Left renal pelvis (tissue), 4 donors: Measurements from ENCODE around the gene HCAR1. TPM values are rescaled to one million over a fixed set of nuclear protein-coding genes. Genes with fewer than 3 reads are reported as not detected.
"Not testable (repeated sequence)": the region's sequence is repeated elsewhere in the genome, so short reads cannot be mapped to it uniquely, and the experiment has no call there.

ENCODE experiments used
- DNase-seq, 4 donors: peaks; one replicate each; pipeline ENCODE4 v3.0.0-alpha.2; 2013; ENCODE audit warnings: low read depth in 4 of 4, low spot score in 3 of 4
- polyA plus RNA-seq, 4 donors: library from polyadenylated mRNA; unstranded; fragments of 120-200 nt; gene quantifications; one replicate each; pipeline ENCODE4 v1.2.1, GENCODE V29; 2013; ENCODE audit not compliant: insufficient read length in 4 of 4

HCAR1 gene
- polyA plus RNA-seq, 4 donors, result 2.5 to 7.8 (median 3.1) TPM

DNA sequence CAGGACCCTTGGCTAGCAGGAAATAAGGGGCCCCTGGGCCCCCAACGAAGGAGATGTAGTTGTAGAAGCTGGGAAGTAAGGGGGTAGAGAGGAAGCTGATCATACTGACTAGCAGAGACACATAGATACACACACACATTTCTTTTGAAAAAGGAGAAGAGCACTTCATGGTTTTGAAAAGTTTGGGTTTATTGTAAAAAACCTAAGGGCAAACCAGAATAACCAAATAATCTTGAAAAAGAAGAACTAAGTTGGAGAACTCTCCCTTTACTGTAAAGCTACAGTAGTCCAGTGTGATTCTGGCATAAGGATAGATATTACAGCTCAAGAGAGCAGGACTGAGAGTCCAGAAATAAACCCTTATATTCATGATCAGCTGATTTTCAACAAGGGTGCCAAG is 8.3 kb downstream of the HCAR1 start:
- DNase-seq, result no peak

DNA sequence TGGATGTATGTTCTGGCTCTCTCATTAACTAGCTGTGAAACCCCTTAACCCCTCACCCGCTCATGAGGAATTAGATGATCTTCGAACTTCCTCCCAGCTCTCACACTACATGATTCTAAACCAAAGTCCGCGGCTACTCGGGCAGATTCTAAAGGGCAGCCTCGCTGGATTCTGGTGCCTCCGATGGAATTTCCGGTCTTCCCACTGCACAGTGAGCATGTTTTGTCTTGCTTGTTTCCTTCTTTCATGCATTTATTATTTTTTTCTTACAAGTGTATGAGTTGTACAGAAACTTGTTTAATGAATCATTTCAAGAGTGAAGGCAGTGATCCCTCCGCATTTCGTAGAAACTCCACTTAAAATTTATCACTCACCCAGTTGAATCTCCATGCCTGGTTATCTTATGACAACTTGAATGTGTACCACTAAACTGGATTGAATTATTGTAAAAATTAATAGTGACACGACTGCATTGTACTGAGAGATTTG is 9.5 kb downstream of the HCAR1 start:
- DNase-seq, result peak in 1 of 4 donors; percentile 8

DNA sequence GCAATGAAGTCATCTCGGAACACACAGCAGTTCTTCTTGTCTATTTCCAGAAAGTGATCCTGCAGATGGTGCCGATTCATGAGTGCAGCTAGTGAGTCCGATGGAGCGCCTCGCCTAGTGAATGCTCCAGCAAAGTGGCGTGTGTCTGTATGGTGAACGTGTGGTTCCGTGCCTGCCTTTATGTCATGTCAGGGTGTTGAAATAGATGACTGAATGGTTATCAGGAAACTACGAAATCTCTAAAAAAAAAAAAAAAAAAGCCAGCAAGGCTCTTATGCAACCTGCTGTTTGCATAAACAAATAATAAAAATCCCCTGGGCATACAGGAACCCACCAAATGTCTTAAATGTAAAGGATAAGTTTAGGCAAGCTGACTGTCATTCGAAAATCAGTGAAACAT is 14.0 kb downstream of the HCAR1 start, which contains the start of gene HCAR3:
Gene HCAR3, minus strand, starts transcription at position 154 of the 400 bp plus-strand sequence. Its CDS starts 74 bp downstream, at position 80.
- DNase-seq, result not testable (repeated sequence)

DNA sequence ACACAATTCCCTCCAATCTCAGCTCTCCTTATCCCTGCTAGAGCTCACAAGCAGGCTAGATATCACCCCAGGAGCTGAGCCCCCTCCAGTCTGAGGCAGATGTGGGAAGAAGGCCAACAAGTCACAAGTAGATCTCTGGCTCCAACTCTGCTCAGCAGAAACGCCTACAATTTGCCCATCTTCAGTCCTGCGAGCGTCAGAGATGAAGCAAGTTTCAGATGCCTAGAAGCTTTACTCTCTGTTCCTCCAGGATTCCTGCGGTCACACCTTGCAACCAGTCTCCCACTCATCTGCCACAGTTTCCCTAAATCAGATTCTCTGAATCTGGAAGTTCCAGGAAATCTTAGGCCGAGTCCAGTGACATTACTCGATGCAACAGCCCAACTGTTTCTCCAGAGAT is 15.4 kb downstream of the HCAR1 start:
- DNase-seq, result not testable (repeated sequence)

DNA sequence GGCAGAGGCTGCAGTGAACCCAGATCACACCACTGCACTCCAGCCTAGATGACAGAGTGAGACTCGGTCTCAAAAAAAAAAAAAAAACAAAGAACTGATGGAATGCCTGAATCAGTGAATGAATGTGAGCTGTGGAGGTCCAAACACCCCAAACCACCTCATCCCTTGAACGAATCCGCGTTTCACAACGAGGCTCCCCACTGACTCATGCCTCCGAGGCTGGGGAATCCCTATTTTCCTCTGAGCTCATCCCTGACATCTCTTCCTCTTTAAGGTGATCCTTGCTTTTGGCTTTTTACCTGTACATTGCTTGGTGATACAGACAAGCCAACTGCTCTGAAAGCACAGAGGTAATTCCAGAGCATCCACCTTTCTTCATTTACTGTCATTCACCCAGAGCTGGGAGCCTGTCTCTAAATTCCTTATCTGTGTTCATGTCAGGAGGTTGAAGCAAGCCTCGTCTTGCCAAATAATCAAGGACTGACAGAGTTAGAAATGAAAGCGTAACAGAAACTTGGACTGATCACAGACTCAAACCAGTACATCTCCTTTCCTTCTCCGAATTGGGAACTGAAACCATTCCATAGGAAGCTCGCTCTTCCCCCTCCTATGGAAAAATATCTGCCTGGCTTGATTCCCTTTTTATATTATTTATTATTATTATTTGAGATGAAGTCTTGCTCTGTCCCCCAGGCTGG is 17.0 kb downstream of the HCAR1 start:
- DNase-seq, result not testable (repeated sequence)

DNA sequence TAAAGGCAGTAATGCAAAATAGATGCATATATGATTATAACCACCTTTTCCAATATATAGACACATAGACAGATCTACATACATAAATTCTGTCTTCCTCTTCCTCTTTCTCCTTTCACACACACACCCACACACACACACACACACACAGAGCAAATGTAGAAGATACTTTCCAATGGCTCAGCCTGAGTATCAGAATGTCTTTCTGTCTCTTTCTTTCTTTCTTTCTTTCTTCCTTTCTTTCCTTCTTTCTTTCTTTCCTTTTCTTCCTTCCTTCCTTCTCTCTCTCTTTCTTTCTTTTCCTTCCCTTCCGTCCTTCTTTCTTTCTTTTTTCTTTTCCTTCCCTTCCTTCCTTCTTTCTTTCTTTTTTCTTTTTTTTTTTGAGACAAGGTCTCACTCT is 19.4 kb downstream of the HCAR1 start:
- DNase-seq, result not testable (repeated sequence)

DNA sequence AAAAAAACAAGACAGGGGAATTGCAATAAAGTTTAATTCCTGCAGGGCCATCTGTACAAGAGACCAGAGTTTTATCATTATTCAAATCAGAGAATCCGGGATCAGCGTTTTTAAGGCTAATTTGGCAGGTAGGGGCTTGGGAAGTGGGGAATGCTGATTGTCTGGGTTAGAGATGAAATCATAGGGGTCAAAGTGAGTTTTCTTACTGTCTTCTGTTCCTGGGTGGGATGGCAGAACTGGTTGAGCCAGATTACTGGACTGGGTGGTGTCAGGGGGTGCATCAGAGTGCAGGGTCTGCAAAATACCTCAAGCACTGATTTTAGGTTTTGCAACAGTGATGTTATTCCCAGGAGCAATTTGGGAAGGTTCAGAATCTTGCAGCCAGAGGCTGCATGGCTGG is 20.3 kb downstream of the HCAR1 start:
- DNase-seq, result not testable (repeated sequence)

DNA sequence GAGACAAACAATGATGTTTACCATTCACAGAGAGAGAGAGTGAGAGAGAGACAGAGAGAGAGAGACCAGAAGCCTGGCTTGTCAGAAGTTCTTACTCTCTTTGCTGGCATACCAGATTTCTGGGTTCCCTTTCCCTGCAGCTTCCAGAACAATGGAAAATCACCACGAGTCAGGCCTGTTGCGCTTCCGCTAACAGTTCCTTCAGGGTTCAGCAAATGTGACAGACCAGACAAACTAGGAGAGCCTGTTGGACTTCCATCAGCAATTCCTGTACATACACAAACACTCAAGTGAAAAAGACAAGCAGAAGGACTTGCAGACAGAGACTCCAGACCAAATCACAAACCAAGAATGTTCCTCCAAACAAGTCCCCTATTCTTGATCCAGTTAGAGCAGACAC is 21.4 kb downstream of the HCAR1 start:
- not testable (repeated sequence) for DNase-seq

DNA sequence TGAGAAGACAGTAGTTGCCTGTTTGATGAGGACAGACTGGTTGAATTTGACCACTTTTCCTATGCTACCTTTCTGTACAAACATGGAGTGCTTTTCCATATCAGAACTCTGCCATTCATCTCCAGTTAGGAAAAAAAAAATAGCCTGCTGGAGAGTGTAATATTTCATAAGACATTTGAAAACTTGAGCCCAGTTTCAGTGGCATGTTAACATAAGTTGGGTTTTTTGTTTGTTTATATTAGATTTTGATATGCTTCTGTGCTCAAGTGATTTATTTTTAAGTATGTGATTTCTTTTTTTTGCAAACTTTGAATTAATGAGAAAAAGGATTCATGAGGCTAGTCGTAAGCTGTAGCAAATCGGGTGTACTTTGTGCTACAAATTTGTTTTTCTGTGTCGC is 26.8 kb downstream of the HCAR1 start:
- DNase-seq, result not testable (repeated sequence)

DNA sequence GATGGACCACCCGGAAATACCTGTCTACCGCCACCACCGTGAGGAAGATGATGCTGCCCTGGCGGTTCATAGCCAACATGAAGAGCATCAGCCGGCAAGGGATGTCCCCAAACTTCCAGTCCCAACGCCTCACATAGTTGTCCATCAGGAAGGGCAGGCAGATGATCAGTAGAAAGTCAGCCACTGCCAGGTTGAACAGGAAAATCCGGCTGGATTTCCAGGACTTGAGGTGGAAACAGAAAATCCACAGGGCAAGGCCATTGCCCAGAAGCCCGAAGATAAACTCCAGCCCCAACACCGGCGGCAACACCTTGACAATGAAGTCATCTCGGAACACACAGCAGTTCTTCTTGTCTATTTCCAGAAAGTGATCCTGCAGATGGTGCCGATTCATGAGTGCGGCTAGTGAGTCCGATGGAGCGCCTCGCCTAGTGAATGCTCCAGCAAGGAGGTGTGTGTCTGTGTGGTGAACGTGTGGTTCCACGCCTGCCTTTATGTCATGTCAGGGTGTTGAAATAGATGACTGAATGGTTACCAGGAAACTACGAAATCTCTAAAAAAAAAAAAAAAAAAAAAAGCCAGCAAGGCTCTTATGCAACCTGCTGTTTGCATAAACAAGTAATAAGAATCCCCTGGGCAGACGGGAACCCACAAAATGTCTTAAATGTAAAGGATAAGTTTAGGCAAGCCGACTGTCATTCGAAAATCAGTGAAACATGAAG is 27.6 kb downstream of the HCAR1 start, which contains the start of gene HCAR2:
Gene HCAR2, minus strand, starts transcription at position 468 of the 722 bp plus-strand sequence. Its CDS starts 74 bp downstream, at position 394.
- not testable (repeated sequence) for DNase-seq

DNA sequence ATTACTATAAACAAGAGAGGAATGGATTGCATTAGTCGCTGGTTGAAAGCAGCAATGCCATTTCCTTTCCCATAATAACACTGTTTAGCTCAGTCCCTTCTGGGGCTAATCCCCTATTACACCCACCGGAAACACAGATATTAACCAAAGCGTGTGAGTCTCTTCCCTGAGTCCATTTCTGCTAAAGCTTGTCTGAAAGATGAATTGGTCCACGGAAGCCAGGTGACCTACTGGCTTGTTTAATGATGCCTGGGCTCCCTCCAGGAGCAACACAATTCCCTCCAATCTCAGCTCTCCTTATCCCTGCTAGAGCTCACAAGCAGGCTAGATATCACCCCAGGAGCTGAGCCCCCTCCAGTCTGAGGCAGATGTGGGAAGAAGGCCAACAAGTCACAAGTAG is 29.2 kb downstream of the HCAR1 start:
- DNase-seq, result not testable (repeated sequence)

DNA sequence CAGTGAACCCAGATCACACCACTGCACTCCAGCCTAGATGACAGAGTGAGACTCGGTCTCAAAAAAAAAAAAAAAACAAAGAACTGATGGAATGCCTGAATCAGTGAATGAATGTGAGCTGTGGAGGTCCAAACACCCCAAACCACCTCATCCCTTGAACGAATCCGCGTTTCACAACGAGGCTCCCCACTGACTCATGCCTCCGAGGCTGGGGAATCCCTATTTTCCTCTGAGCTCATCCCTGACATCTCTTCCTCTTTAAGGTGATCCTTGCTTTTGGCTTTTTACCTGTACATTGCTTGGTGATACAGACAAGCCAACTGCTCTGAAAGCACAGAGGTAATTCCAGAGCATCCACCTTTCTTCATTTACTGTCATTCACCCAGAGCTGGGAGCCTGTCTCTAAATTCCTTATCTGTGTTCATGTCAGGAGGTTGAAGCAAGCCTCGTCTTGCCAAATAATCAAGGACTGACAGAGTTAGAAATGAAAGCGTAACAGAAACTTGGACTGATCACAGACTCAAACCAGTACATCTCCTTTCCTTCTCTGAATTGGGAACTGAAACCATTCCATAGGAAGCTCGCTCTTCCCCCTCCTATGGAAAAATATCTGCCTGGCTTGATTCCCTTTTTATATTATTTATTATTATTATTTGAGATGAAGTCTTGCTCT is 30.5 kb downstream of the HCAR1 start:
- DNase-seq, result not testable (repeated sequence)

DNA sequence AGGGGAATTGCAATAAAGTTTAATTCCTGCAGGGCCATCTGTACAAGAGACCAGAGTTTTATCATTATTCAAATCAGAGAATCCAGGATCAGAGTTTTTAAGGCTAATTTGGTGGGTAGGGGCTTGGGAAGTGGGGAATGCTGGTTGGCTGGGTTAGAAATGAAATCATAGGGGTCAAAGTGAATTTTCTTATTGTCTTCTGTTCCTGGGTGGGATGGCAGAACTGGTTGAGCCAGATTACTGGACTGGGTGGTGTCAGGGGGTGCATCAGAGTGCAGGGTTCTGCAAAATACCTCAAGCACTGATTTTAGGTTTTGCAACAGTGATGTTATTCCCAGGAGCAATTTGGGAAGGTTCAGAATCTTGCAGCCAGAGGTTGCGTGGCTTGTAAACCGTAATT is 33.7 kb downstream of the HCAR1 start:
- DNase-seq, result not testable (repeated sequence)

DNA sequence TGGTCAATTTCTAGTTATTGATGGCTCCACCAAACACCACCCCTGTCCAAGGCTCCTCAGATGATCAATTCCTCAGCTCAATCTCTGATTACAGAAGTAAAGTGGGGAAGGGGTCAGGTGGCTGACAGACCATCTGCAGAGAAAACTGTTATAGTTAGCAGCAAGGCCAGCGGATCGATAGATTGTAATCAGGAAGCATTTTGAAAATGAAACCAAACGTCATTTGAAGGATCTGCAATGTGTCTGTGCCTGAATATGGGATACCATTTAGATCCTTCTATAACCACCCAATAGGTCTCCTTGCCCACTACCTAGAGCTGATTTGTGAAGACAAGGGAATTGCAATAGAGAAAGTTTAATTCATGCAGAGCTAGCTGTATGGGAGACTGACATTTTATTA is 39.1 kb downstream of the HCAR1 start:
- DNase-seq, result no peak

DNA sequence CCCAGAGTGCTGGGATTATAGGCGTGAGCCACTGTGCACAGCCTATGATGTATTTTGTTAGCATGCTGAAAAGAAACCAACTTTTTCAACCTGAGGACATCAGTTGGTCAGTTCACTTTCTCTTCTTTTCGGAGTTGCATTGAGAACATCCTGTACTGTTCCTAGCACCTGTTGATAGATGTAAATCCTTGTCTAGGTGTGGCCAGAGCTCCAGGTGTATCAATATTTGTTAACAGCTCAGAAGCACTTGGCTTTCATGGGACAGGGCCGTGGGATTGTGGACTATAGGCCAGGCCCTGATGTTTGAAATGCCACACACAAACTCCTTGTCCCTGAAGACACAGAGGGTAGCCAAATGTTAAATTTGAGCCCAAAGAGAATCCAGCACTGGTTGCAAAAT is 42.4 kb downstream of the HCAR1 start:
- no peak for DNase-seq

DNA sequence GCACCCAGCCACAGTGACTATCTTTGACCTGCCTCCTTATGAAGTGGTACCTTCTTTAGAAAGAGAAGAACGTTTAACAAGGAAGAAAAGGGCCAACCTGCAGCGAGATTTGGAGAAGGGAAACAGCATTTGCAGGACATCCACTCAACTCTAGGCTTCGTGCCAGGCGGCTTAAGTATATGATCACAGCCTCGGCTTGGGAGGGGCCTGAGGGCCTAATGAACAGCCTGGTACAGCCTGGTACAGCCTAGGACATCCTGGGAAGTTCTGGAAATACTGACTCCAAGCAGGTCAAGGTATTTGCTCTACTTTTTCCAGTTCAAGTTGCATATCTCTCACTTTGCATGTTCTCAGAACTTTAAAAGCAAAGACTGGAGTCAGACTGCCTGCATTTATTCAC is 43.6 kb downstream of the HCAR1 start:
- no peak for DNase-seq

DNA sequence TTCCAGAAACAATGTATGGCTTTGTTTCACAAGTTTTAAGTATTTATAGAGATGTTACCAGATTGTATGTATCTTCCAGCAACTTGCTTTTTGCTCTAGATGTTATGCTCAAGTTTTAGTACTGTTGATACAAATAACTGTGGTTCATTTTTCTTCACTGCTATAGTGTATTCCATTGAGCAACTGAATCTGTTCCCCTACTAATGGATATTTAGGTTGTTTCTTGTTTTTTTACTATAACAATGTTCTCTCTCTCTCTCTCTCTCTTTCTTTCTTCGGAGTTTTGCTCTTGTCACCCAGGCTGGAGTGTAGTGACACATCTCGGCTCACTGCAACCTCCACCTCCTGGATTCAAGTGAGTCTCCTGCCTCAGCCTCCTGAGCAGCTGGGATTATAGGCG is 44.1 kb downstream of the HCAR1 start:
- DNase-seq, result no peak

DNA sequence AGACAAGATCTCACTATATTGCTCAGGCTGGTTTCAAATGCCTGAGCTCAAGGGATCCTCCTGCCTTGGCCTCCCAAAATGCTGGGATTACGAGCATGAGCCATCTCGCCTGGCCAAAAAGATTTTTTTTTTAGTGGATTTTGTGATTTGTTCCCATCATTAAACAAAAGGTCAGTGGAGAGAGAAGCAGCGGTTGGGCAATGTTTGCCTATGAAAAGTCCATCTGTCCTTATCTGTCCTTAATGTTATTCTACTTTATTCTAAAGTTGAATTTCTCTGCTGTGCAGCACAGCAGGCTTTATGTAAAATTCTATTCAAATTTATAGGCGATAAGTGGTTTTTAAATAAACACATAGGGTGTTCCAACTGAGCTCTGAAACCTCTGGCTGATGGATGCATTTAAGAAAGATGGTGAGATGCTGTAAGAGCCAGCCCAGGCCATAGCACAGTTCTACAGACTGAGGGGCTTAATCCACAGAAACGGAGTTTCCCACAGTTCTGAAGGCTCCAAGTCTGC is 46.3 kb downstream of the HCAR1 start:
- no peak for DNase-seq

DNA sequence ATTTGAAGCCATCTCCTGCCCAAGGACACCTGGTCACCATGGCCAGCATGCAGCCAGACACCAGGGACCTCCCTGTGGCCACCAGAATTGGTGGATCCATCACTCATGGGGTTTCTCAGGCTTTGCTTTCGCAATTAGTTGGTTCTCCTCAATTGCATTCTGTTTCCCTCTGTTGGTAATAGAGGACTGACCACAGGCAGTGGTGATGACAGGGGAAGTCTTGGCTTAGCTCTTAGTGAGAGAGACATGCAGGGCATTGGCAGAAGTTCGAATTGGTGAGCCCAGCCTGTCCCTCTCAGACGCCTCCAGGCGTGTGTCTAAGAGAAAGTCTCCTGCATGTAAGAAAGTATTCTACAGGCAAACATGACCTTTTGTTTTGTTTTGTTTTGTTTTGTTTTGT is 48.8 kb downstream of the HCAR1 start:
- DNase-seq, result no peak

DNA sequence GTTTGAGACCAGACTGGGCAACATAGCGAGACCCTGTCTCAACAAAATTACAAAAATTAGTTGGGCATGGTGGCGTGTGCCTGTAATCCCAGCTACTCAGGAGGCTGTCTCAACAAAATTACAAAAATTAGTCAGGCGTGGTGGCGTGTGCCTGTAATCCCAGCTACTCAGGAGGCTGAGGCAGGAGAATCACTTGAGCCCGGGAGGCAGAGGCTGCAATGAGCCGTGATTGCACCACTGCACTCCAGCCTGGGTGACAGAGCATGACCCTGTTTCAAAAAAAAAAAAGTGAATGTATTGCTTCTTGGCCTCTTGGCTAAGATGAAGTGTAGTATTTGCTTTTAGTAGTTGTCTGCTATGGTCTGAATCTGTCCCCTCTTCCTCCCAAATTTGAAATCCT is 49.7 kb downstream of the HCAR1 start:
- not testable (repeated sequence) for DNase-seq

DNA sequence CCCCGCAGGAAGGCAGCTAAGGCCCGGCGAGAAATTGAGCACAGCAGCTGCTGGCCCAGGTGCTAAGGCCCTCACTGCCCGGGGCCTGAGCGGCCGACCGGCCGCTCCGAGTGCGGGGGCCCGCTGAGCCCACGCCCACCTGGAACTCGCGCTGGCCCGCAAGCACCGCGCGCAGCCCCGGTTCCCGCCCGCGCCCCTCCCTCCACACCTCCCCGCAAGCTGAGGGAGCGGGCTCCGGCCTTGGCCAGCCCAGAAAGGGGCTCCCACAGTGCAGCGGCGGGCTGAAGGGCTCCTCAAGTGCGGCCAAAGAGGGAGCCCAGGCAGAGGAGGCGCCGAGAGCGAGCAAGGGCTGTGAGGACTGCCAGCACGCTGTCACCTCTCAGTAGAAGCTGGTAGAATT is 53.9 kb downstream of the HCAR1 start:
- not testable (repeated sequence) for DNase-seq
